ENCODE measurements around the gene CACNA1C. TPM values are rescaled to one million over a fixed set of nuclear protein-coding genes. Genes with fewer than 3 reads are reported as not detected.

CACNA1C gene
- total RNA-seq, 1 donor from 2014 or later, result 15.6 TPM

DNA sequence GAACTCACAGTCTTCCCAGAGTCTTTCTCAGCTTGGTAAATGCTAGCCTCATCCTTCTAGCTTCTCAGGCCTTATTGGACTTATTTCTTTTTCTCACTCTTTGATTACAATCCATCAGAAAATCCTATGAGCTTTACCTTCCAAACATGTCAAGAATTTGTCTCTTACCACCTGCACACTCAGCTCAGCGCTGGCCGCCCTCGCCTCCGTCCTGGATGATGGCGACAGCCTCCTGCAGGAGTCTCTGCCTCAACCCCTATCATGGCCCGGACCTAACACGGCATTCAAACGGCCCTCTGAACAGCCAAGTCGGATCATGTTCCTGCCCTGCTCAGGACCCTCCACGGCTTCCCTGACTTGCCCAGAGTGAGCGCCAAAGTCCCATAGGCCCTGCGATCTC lies 408.9 kb downstream of the CACNA1C start:
- Histone ChIP-seq H3K9me3 (no peaks in the 10 kb centered on the region), H3K4me3 (no peak overlapping the region), H3K36me3 (no peaks in the 10 kb centered on the region), H3K27me3 (no peaks in the 10 kb centered on the region), H3K27ac (no peak overlapping the region), H3K4me1 (peaks cover 9% of the 10 kb centered on the region)
- DNase-seq (no peak), ATAC-seq (no peak)
- intact Hi-C loops (cut with DNase I), result no loop called here
- TF ChIP-seq, protein P1, sequence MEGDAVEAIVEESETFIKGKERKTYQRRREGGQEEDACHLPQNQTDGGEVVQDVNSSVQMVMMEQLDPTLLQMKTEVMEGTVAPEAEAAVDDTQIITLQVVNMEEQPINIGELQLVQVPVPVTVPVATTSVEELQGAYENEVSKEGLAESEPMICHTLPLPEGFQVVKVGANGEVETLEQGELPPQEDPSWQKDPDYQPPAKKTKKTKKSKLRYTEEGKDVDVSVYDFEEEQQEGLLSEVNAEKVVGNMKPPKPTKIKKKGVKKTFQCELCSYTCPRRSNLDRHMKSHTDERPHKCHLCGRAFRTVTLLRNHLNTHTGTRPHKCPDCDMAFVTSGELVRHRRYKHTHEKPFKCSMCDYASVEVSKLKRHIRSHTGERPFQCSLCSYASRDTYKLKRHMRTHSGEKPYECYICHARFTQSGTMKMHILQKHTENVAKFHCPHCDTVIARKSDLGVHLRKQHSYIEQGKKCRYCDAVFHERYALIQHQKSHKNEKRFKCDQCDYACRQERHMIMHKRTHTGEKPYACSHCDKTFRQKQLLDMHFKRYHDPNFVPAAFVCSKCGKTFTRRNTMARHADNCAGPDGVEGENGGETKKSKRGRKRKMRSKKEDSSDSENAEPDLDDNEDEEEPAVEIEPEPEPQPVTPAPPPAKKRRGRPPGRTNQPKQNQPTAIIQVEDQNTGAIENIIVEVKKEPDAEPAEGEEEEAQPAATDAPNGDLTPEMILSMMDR (IDR thresholded peaks at IDR 0.05), result no peak

DNA sequence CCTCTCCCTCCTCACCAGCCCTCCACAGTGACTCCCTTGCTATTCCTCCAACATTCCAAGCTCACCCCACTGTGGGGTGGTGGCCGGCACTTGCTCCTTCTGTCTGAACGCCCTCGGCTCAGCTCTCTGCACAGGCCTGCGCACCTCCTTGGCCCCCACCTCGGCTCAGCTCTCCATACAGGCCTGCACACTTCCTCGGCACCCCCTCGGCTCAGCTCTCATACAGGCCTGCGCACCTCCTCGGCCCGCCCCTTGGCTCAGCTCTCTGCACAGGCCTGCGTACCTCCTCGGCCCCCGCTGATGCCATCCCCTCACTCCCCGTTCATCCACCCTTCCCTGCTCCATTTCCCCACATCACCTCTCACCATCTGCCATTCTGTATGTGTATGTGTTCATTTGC lies 409.3 kb downstream of the CACNA1C start:
- Histone ChIP-seq H3K4me3 (no peak overlapping the region), H3K36me3 (no peaks in the 10 kb centered on the region), H3K9me3 (no peaks in the 10 kb centered on the region), H3K27me3 (no peaks in the 10 kb centered on the region), H3K27ac (no peak overlapping the region), H3K4me1 (peaks cover 5% of the 10 kb centered on the region)
- DNase-seq (no peak), ATAC-seq (peak; percentile 44)
- intact Hi-C loops (cut with DNase I), result no loop called here
- TF ChIP-seq, protein P1 (IDR thresholded peaks at IDR 0.05), result no peak

DNA sequence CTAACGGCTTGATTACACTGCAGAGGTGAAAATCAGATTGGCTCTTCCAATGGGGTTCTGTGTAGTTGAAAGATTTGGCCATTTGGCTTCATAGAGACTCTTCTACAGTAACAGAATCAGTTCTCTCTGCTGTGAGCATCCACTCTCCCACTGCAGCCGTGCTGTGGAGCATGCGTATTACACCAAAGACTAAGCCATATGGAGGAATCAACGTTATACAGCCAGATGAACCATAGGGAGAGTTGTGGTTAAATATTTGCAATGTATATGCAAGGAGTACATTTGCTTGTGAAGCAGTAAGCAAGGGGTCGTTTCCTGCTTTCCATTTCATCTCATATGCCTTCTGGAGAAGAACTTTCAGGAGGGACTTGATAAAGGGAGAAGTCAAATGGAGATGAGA lies 410.9 kb downstream of the CACNA1C start:
- no peak overlapping the region for H3K4me3 ChIP-seq
- ATAC-seq (no peak), DNase-seq (no peak)
- intact Hi-C loops (cut with DNase I), result no loop called here
- H3K4me1 ChIP-seq, result no peaks in the 10 kb centered on the region
- TF ChIP-seq, protein P1 (IDR thresholded peaks at IDR 0.05), result no peak
- no peaks in the 10 kb centered on the region for H3K36me3 ChIP-seq
- H3K9me3 ChIP-seq, result no peaks in the 10 kb centered on the region
- no peak overlapping the region for H3K27ac ChIP-seq
- no peaks in the 10 kb centered on the region for H3K27me3 ChIP-seq

DNA sequence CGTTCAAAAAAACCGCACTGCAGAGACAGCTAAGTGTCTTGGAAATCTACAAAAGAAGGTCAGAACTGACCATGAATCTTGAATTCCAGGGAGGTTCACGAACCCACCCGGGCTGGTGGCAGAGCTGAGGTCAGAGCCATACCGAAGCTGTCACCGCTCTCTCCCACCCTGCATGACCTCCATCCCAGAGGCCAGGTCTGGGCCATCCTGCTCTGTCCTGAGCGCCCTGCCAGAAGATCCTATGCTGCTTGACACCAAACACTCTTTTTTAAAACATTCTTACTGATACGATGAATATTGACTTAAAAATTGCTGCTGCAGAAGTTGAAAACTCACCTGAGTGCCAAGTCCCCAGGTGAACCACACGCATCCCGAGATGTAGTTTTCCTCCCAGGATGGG lies 412.9 kb downstream of the CACNA1C start:
- Histone ChIP-seq H3K4me1 (no peaks in the 10 kb centered on the region), H3K36me3 (no peaks in the 10 kb centered on the region), H3K4me3 (no peak overlapping the region), H3K27me3 (no peaks in the 10 kb centered on the region), H3K27ac (no peak overlapping the region), H3K9me3 (no peaks in the 10 kb centered on the region)
- ATAC-seq, result no peak
- intact Hi-C loops (cut with DNase I), result no loop called here
- DNase-seq, result no peak
- TF ChIP-seq, protein P1 (IDR thresholded peaks at IDR 0.05), result no peak

DNA sequence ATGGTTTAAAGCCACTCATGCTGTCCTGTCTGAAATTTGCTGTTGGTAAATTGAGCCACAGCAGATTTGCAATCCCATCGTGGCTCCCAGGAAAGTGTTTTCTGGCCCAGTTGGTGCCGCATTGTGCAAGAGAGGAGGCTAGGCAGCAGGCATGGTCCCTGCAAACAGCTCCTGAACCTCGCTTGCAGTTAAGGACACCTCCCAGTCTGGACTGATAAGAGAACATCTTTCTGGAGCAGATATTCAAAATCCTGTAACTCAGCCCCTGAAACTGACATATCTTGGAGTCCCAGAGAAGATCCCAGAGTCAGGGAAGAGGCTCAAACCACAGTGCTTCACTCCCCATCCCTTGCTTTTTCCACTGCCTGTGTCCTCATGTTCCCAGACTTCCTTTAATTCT lies 413.4 kb downstream of the CACNA1C start:
- no peaks in the 10 kb centered on the region for H3K27me3 ChIP-seq
- intact Hi-C loops (cut with DNase I), result no loop called here
- no peaks in the 10 kb centered on the region for H3K9me3 ChIP-seq
- H3K4me1 ChIP-seq, result no peaks in the 10 kb centered on the region
- TF ChIP-seq, protein P1 (IDR thresholded peaks at IDR 0.05), result no peak
- no peaks in the 10 kb centered on the region for H3K36me3 ChIP-seq
- no peak overlapping the region for H3K27ac ChIP-seq
- no peak for DNase-seq
- no peak overlapping the region for H3K4me3 ChIP-seq
- no peak for ATAC-seq

All from upper lobe of right lung (tissue), 1 donor.